ENCODE data around the gene HSFX4.
A peak's percentile ranks its signal among the peaks of the same experiment; 100 is the strongest.
"Not testable (repeated sequence)": the region's sequence is repeated elsewhere in the genome, so short reads cannot be mapped to it uniquely, and the experiment has no call there.

HSFX4 gene

GRCh38 chrX:149929400-149929799 is at the start of gene HSFX4:
Gene HSFX4 (plus strand): TSS chrX:149929573. CDS start chrX:149929645, 72 bp downstream.
- DNase-seq = not testable (repeated sequence)

- DNase-seq = no peak
These were observed 48.2 kb upstream of the HSFX4 start, which contains the start of gene MAGEA8 for GRCh38 chrX:149881081-149881711. Gene MAGEA8 (plus strand): TSS chrX:149881183. CDS start chrX:149884273, 3,090 bp downstream.

- not testable (repeated sequence) for DNase-seq
These were observed 38.5 kb upstream of the HSFX4 start for GRCh38 chrX:149890828-149891227.

- no peak for DNase-seq
These were observed 30.8 kb upstream of the HSFX4 start for GRCh38 chrX:149898554-149898953.

GRCh38 chrX:149903889-149904748 is 25.3 kb upstream of the HSFX4 start:
- DNase-seq = no peak

GRCh38 chrX:149908308-149908707 is 21.1 kb upstream of the HSFX4 start:
- DNase-seq = no peak

GRCh38 chrX:149908727-149909126 is 20.6 kb upstream of the HSFX4 start:
- no peak for DNase-seq

GRCh38 chrX:149909324-149910177 is 19.8 kb upstream of the HSFX4 start:
- DNase-seq = no peak

GRCh38 chrX:149910178-149910695 is 19.1 kb upstream of the HSFX4 start:
- DNase-seq = no peak

GRCh38 chrX:149916745-149917392 is 12.5 kb upstream of the HSFX4 start:
- DNase-seq = peak in 1 of 2 donors; percentile 12

- DNase-seq = not testable (repeated sequence)
These were observed 5.5 kb upstream of the HSFX4 start for GRCh38 chrX:149923836-149924235.

- not testable (repeated sequence) for DNase-seq
These were observed 4.9 kb upstream of the HSFX4 start for GRCh38 chrX:149924434-149924833.

GRCh38 chrX:149927245-149927963 is 2.0 kb upstream of the HSFX4 start:
- not testable (repeated sequence) for DNase-seq

GRCh38 chrX:149927964-149928258 is 1.5 kb upstream of the HSFX4 start:
- DNase-seq = not testable (repeated sequence)

- not testable (repeated sequence) for DNase-seq
These were observed 738 bp upstream of the HSFX4 start for GRCh38 chrX:149928635-149929034.

- DNase-seq = not testable (repeated sequence)
These were observed 2.0 kb downstream of the HSFX4 start for GRCh38 chrX:149931355-149931754.

GRCh38 chrX:149932150-149932549 is 2.8 kb downstream of the HSFX4 start:
- not testable (repeated sequence) for DNase-seq

- not testable (repeated sequence) for DNase-seq
These were observed 3.6 kb downstream of the HSFX4 start for GRCh38 chrX:149932970-149933369.

GRCh38 chrX:149933547-149933946 is 4.2 kb downstream of the HSFX4 start:
- not testable (repeated sequence) for DNase-seq

- not testable (repeated sequence) for DNase-seq
These were observed 8.0 kb downstream of the HSFX4 start for GRCh38 chrX:149937328-149937727.

- no peak for DNase-seq
These were observed 8.6 kb downstream of the HSFX4 start for GRCh38 chrX:149937871-149938426.

Data from CD4-positive, alpha-beta T cell treated with Interleukin-1 beta for 1 hour (primary cell).